GM23338 (cell line): Measurements from ENCODE around the gene SDHA. TPM values are rescaled to one million over a fixed set of nuclear protein-coding genes. Genes with fewer than 3 reads are reported as not detected.

ENCODE experiments used
- ATAC-seq: fragments of 200-7000 bp; cut with Tn5 transposase; 3 replicates; pipeline ENCODE4 v1.9.1; 2020
- DNase-seq: peaks from one replicate; pipeline ENCODE4 v3.0.0-alpha.2; 2015; ENCODE audit warnings: low spot score
- H2AFZ ChIP-seq: fragments of 200-600 bp; sonication (generic); 2 replicates; pipeline ENCODE4 v1.8.0; 2016; ENCODE audit warnings: antibody characterized with exemption, mild to moderate bottlenecking, moderate library complexity
- H3F3A ChIP-seq: fragments of 200-600 bp; sonication (generic); replicated peaks from 2 replicates; pipeline ENCODE4 v1.8.0; 2017; ENCODE audit warnings: antibody characterized with exemption, mixed run types, low read depth
- H3K27ac ChIP-seq: fragments of 200-600 bp; sonication (generic); 2 replicates; pipeline ENCODE4 v1.6.1; 2016; ENCODE audit warnings: low read depth
- H3K27me3 ChIP-seq: fragments of 200-600 bp; sonication (generic); 2 replicates; pipeline ENCODE4 v1.8.0; 2016; ENCODE audit warnings: mild to moderate bottlenecking, mixed run types, moderate library complexity; ENCODE audit not compliant: insufficient read depth
- H3K36me3 ChIP-seq: fragments of 200-600 bp; sonication (generic); 2 replicates; pipeline ENCODE4 v1.8.0; 2016; ENCODE audit warnings: mild to moderate bottlenecking; ENCODE audit not compliant: insufficient read depth
- H3K4me1 ChIP-seq: fragments of 200-600 bp; sonication (generic); 2 replicates; pipeline ENCODE4 v1.8.0; 2016; ENCODE audit warnings: mild to moderate bottlenecking, moderate library complexity; ENCODE audit not compliant: insufficient read depth
- H3K4me2 ChIP-seq: fragments of 200-600 bp; sonication (generic); 2 replicates; pipeline ENCODE4 v1.7.1; 2017; ENCODE audit warnings: mixed run types
- H3K4me3 ChIP-seq: fragments of 200-600 bp; sonication (generic); 2 replicates; pipeline ENCODE4 v1.6.1; 2016; ENCODE audit warnings: mixed run types
- H3K79me2 ChIP-seq: fragments of 200-600 bp; sonication (generic); replicated peaks from 2 replicates; pipeline ENCODE4 v1.8.0; 2017; ENCODE audit warnings: mild to moderate bottlenecking; ENCODE audit not compliant: insufficient read depth
- H3K9me2 ChIP-seq: fragments of 200-600 bp; sonication (generic); 2 replicates; pipeline ENCODE4 v1.8.0; 2017; ENCODE audit not compliant: insufficient read depth
- H4K20me1 ChIP-seq: fragments of 200-600 bp; sonication (generic); replicated peaks from 2 replicates; pipeline ENCODE4 v1.8.0; 2017; ENCODE audit warnings: mild to moderate bottlenecking; ENCODE audit not compliant: insufficient read depth
- H3K27ac Mint-ChIP-seq: 2 replicates; pipeline ENCODE4 v1.8.0; 2020; ENCODE audit warnings: inconsistent platforms, mild to moderate bottlenecking, moderate library complexity, mixed read lengths
- H3K27me3 Mint-ChIP-seq: 3 replicates; pipeline ENCODE4 v1.8.0; 2022; ENCODE audit warnings: low read depth, mild to moderate bottlenecking, moderate library complexity, mixed read lengths, inconsistent platforms; ENCODE audit not compliant: insufficient read depth, poor library complexity
- H3K36me3 Mint-ChIP-seq: 3 replicates; pipeline ENCODE4 v1.8.0; 2021; ENCODE audit warnings: low read depth, mild to moderate bottlenecking, inconsistent platforms, moderate library complexity, mixed read lengths
- H3K4me1 Mint-ChIP-seq: 3 replicates; pipeline ENCODE4 v1.8.0; 2020; ENCODE audit warnings: mild to moderate bottlenecking, inconsistent platforms, mixed read lengths
- H3K4me3 Mint-ChIP-seq: 3 replicates; pipeline ENCODE4 v1.8.0; 2021; ENCODE audit warnings: moderate library complexity, mild to moderate bottlenecking, inconsistent platforms, mixed read lengths
- H3K9me3 Mint-ChIP-seq: 3 replicates; pipeline ENCODE4 v1.8.0; 2020; ENCODE audit warnings: moderate library complexity, mild to moderate bottlenecking, inconsistent platforms, mixed read lengths
- CREB1 ChIP-seq: fragments of 250-450 bp; sonication (Bioruptor Pico); IDR thresholded peaks from 2 replicates; pipeline ENCODE4 v1.5.0; 2020; ENCODE audit warnings: low read depth, mild to moderate bottlenecking, moderate library complexity
- NANOG ChIP-seq: IDR thresholded peaks from 2 replicates; pipeline ENCODE4 v1.6.1; 2016; ENCODE audit warnings: antibody characterized with exemption, borderline replicate concordance
- POLR2AphosphoS5 ChIP-seq: IDR thresholded peaks from 2 replicates; pipeline ENCODE4 v1.6.1; 2016; ENCODE audit warnings: antibody characterized with exemption, low read depth
- REST ChIP-seq: IDR thresholded peaks from one replicate; pipeline ENCODE4 v1.6.1; 2018; ENCODE audit warnings: antibody characterized with exemption; ENCODE audit not compliant: unreplicated experiment
- STAT1 ChIP-seq: IDR thresholded peaks from one replicate; pipeline ENCODE4 v1.6.1; 2016; ENCODE audit warnings: antibody characterized with exemption; ENCODE audit not compliant: unreplicated experiment
- ZNF114 ChIP-seq: fragments of 250-450 bp; sonication (Bioruptor Pico); IDR thresholded peaks from 2 replicates; pipeline ENCODE4 v1.5.0; 2020; ENCODE audit warnings: mild to moderate bottlenecking, moderate library complexity
- ZNF462 ChIP-seq: fragments of 250-450 bp; sonication (Bioruptor Pico); IDR thresholded peaks from 2 replicates; pipeline ENCODE4 v1.5.0; 2020; ENCODE audit warnings: mild to moderate bottlenecking, moderate library complexity
- polyA plus RNA-seq: library from polyadenylated mRNA; unstranded; fragments of >200 nt; fragmentation: Nextera tagmentation; extraction: Ambion mirVana; gene quantifications from 2 replicates; pipeline ENCODE4 v1.2.1, GENCODE V29; 2016
- total RNA-seq: library from RNA; depleted of rRNA; stranded (reverse); fragments of >200 nt; shearing (Covaris generic); gene quantifications from 2 replicates; pipeline ENCODE4 v1.2.3, GENCODE V29; 2014

SDHA gene
- total and polyA plus RNA-seq, 2 experiments from 2014 or later, result 62.2 to 70.6 TPM

DNA sequence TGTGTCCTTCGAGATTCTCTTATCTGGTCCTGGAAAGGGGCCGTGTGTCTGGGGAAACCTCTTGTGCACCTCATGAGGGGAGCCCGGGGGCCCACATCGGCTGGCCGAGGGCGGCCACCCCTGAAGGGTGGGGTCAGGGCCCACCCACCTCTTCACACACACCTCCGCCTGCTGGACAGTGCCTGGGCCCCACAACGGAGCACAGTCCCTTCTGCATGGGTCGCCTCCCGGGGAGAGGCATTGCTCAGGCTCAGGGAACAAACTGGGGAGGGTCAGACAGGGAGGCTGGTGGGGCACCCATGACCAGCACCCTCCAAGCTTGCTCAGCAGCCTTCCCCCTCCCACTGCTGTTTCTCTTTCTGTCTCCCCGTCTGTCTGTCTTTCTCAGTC lies 28.1 kb upstream of the SDHA start (continued):
- TF ChIP-seq ZNF462 (CRISPR knock-in tag), result no peak
- TF ChIP-seq CREB1 (CRISPR knock-in tag), result no peak

GRCh38 chr5:190366-191035 lies 27.6 kb upstream of the SDHA start:
- H3K27ac Mint-ChIP-seq, result no peak overlapping the region
- H3K27ac ChIP-seq, result no peak overlapping the region
- TF ChIP-seq CREB1 (CRISPR knock-in tag) (no peak), STAT1 (no peak), ZNF114 (CRISPR knock-in tag) (no peak), POLR2AphosphoS5 (no peak), NANOG (no peak), REST (no peak)

More at GRCh38 chr5:190366-191035, 27.6 kb upstream of the SDHA start:
- ATAC-seq, result no peak
- Histone ChIP-seq H3K79me2 (no peaks in the 10 kb centered on the region), H2AFZ (no peak overlapping the region), H3K4me1 (no peaks in the 10 kb centered on the region; the same call in 1 of the 2 replicates), H3K36me3 (no peaks in the 10 kb centered on the region), H3K4me2 (no peak overlapping the region), H3F3A (0 out of 2 replicates have a peak, but pooled peaks cover 2% of the 10 kb centered on the region), H3K27me3 (no peaks in the 10 kb centered on the region), H4K20me1 (no peaks in the 10 kb centered on the region), H3K9me2 (no peaks in the 10 kb centered on the region), H3K4me3 (no peak overlapping the region)
- Mint-ChIP-seq H3K4me3 (no peak overlapping the region), H3K9me3 (no peaks in the 10 kb centered on the region), H3K27me3 (peaks cover 16% of the 10 kb centered on the region), H3K36me3 (no peaks in the 10 kb centered on the region), H3K4me1 (peaks cover 16% of the 10 kb centered on the region; the same call in 2 of the 3 replicates)
- DNase-seq, result no peak
